IMR-90 (cell line): Measurements from ENCODE around the gene PLOD3. TPM values are rescaled to one million over a fixed set of nuclear protein-coding genes. Genes with fewer than 3 reads are reported as not detected.

Experiments used
- ATAC-seq: fragments of 200-7000 bp; cut with Tn5 transposase; 2 replicates; pipeline ENCODE4 v1.9.1; 2020; ENCODE audit warnings: low read depth, mild to moderate bottlenecking, moderate library complexity
- BruUV-seq: library from RNA; stranded (reverse); fragments of 400-500 nt; replicated peaks from 2 replicates; lab custom pipeline; 2021; lab: Mats Ljungman, UMichigan
- CTCF ChIA-PET: fragments of 300-600 bp; formaldehyde crosslinking; extraction: SDS; loops from one replicate; lab custom pipeline; 2021; ENCODE audit warnings: antibody characterized with exemption; lab: Yijun Ruan, JAX
- POLR2A ChIA-PET: fragments of 300-600 bp; sonication (Branson Sonifier 250); formaldehyde crosslinking; loops from one replicate; lab custom pipeline; 2022; ENCODE audit warnings: antibody characterized with exemption; ENCODE audit not compliant: unreplicated experiment; lab: Charles Lee
- DNase-seq: peaks from one replicate; pipeline ENCODE4 v3.0.0; 2013
- H2AFZ ChIP-seq: replicated peaks from 2 replicates; pipeline ENCODE3; 2013; ENCODE audit warnings: low read length, mild to moderate bottlenecking; ENCODE audit not compliant: poor library complexity
- H2AK5ac ChIP-seq: 2 replicates; pipeline ENCODE4 v1.6.1; 2013; ENCODE audit warnings: low read depth, low read length, inconsistent platforms
- H2AK9ac ChIP-seq: replicated peaks from 2 replicates; pipeline ENCODE3; 2013; ENCODE audit warnings: mild to moderate bottlenecking, low read depth, low read length, moderate library complexity; ENCODE audit not compliant: poor library complexity
- H2BK120ac ChIP-seq: 2 replicates; pipeline ENCODE4 v1.6.1; 2013; ENCODE audit warnings: low read depth, low read length, inconsistent platforms
- H2BK15ac ChIP-seq: 3 replicates; pipeline ENCODE4 v1.6.1; 2013; ENCODE audit warnings: low read depth, low read length, inconsistent platforms
- H2BK20ac ChIP-seq: 2 replicates; pipeline ENCODE4 v1.6.1; 2013; ENCODE audit warnings: low read depth, mild to moderate bottlenecking, inconsistent platforms, low read length, moderate library complexity
- H2BK5ac ChIP-seq: 2 replicates; pipeline ENCODE4 v1.6.1; 2013; ENCODE audit warnings: mild to moderate bottlenecking, low read depth, low read length, inconsistent platforms; ENCODE audit not compliant: poor library complexity, severe bottlenecking
- H3K14ac ChIP-seq: replicated peaks from 2 replicates; pipeline ENCODE4 v1.6.1; 2013; ENCODE audit warnings: low read depth, low read length, inconsistent platforms
- H3K18ac ChIP-seq: 2 replicates; pipeline ENCODE4 v1.6.1; 2013; ENCODE audit warnings: low read depth, low read length, control low read depth
- H3K23ac ChIP-seq: 2 replicates; pipeline ENCODE4 v1.6.1; 2013; ENCODE audit warnings: low read depth, low read length, inconsistent platforms
- H3K27ac ChIP-seq: 2 replicates; pipeline ENCODE4 v1.5.1; 2013; ENCODE audit warnings: mild to moderate bottlenecking, control low read depth, low read length; ENCODE audit not compliant: insufficient read depth
- H3K27me3 ChIP-seq: 2 replicates; pipeline ENCODE4 v1.6.1; 2013; ENCODE audit warnings: low read length; ENCODE audit not compliant: control insufficient read depth, insufficient read depth
- H3K36me3 ChIP-seq: 2 replicates; pipeline ENCODE4 v1.6.1; 2013; ENCODE audit warnings: low read length, mixed read lengths; ENCODE audit not compliant: control insufficient read depth, insufficient read depth
- H3K4ac ChIP-seq: 2 replicates; pipeline ENCODE4 v1.6.1; 2013; ENCODE audit warnings: low read depth, low read length, inconsistent platforms
- H3K4me1 ChIP-seq: 2 replicates; pipeline ENCODE4 v1.6.1; 2013; ENCODE audit warnings: low read length, mixed read lengths; ENCODE audit not compliant: control insufficient read depth, insufficient read depth
- H3K4me2 ChIP-seq: 2 replicates; pipeline ENCODE4 v1.6.1; 2013; ENCODE audit warnings: low read depth, mild to moderate bottlenecking, control low read depth, low read length, moderate library complexity
- H3K4me3 ChIP-seq: 2 replicates; pipeline ENCODE4 v1.5.1; 2013; ENCODE audit warnings: low read depth, mild to moderate bottlenecking, control low read depth, low read length, moderate library complexity; ENCODE audit not compliant: insufficient read depth
- H3K56ac ChIP-seq: 2 replicates; pipeline ENCODE4 v1.6.1; 2013; ENCODE audit warnings: low read length, inconsistent platforms; ENCODE audit not compliant: insufficient read depth; ENCODE audit errors: extremely low read depth
- H3K79me1 ChIP-seq, 2 experiments: 2 replicates each; pipeline ENCODE4 v1.6.1; 2013; ENCODE audit warnings: low read length in 2 of 2, inconsistent platforms in 1 of 2, low read depth in 1 of 2
- H3K9ac ChIP-seq: 2 replicates; pipeline ENCODE4 v1.6.1; 2013; ENCODE audit warnings: low read depth, low read length, control low read depth
- H3K9me1 ChIP-seq: 2 replicates; pipeline ENCODE4 v1.6.1; 2013; ENCODE audit warnings: low read length, inconsistent platforms; ENCODE audit not compliant: insufficient read depth
- H3K9me3 ChIP-seq: 2 replicates; pipeline ENCODE4 v1.6.1; 2013; ENCODE audit warnings: low read length; ENCODE audit not compliant: control insufficient read depth, insufficient read depth
- H4K20me1 ChIP-seq: 2 replicates; pipeline ENCODE4 v1.6.1; 2013; ENCODE audit warnings: low read length, inconsistent platforms; ENCODE audit not compliant: insufficient read depth
- H4K5ac ChIP-seq: 2 replicates; pipeline ENCODE4 v1.6.1; 2013; ENCODE audit warnings: mild to moderate bottlenecking, low read depth, low read length, control low read depth
- H4K8ac ChIP-seq, 2 experiments: 2 replicates each; pipeline ENCODE4 v1.6.1; 2013; ENCODE audit warnings: low read depth in 2 of 2, low read length in 2 of 2, control low read depth in 1 of 2, inconsistent platforms in 1 of 2
- H4K91ac ChIP-seq: 2 replicates; pipeline ENCODE4 v1.6.1; 2013; ENCODE audit warnings: low read depth, low read length, inconsistent platforms; ENCODE audit not compliant: insufficient read depth
- BHLHE40 ChIP-seq: fragments of 150-350 bp; IDR thresholded peaks from 2 replicates; pipeline ENCODE4 v1.6.1; 2016; ENCODE audit warnings: mild to moderate bottlenecking, low read depth, low read length
- CHD1 ChIP-seq: IDR thresholded peaks from 2 replicates; pipeline ENCODE4 v1.6.1; 2012; ENCODE audit warnings: low read depth, low read length, improper control_type of control experiment
- POLR2A ChIP-seq: IDR thresholded peaks from 2 replicates; pipeline ENCODE4 v1.6.1; 2012; ENCODE audit warnings: mild to moderate bottlenecking, low read depth, low read length
- RAD21 ChIP-seq: IDR thresholded peaks from 2 replicates; pipeline ENCODE4 v1.6.1; 2012; ENCODE audit warnings: low read length, improper control_type of control experiment
- USF2 ChIP-seq: fragments of 150-350 bp; IDR thresholded peaks from 2 replicates; pipeline ENCODE4 v1.6.1; 2017; ENCODE audit warnings: mild to moderate bottlenecking, antibody characterized with exemption, low read length, low read depth
- WGBS, 2 experiments: methylation state at CpG; one replicate each; pipeline versions ENCODE4 v1.1.5 to v1.1.7; 2013; ENCODE audit warnings: missing lambda C conversion rate in 2 of 2; ENCODE audit not compliant: insufficient read length in 1 of 2; ENCODE audit errors: extremely low coverage in 2 of 2; 5-methylcytosine and 5-hydroxymethylcytosine counted together
- dilution Hi-C: fragments of 300-500 bp; cut with HindIII; formaldehyde crosslinking; loops from one replicate; pipeline ENCODE4 v1.14.3; 2018; ENCODE audit warnings: low sequenced_read_pairs; ENCODE audit not compliant: unreplicated experiment
- in situ Hi-C: fragments of 300-500 bp; cut with MboI; formaldehyde crosslinking; loops from 3 replicates; pipeline ENCODE4 v1.14.3; 2019; ENCODE audit warnings: low sequenced_read_pairs, inconsistent platforms, mixed read lengths
- intact Hi-C: fragments of 100-400 bp; cut with micrococcal nuclease; formaldehyde crosslinking; loops from 2 replicates; pipeline ENCODE4 v1.10.0; 2022
- polyA plus RNA-seq, 3 experiments: library from polyadenylated mRNA; depleted of rRNA; stranded (reverse); fragments of >200 nt; gene quantifications; 2 replicates each; pipeline ENCODE4 v1.2.3, GENCODE V29; 2012; ENCODE audit warnings: low replicate concordance in 1 of 3
- total RNA-seq: library from RNA; depleted of rRNA; stranded (reverse); fragments of >200 nt; gene quantifications from 2 replicates; pipeline ENCODE4 v1.2.3, GENCODE V29; 2012

Gene PLOD3
- total and polyA plus RNA-seq, 2 of the 4 experiments (the other 2 are of a cell fraction), result 21.7 to 159 TPM

GRCh38 chr7:101223528-101223927 lies 6.1 kb upstream of the PLOD3 start:
- no peak overlapping the region for H3K4me3 ChIP-seq
- H4K8ac ChIP-seq, result no peak overlapping the region
- dilution Hi-C loops, result no loop called here
- H2BK5ac ChIP-seq, result no peak overlapping the region
- no peak overlapping the region for H2BK15ac ChIP-seq
- H2AK9ac ChIP-seq, result no peak overlapping the region
- no peak overlapping the region for H3K4me2 ChIP-seq
- H3K9me1 ChIP-seq, result peaks cover 3% of the 10 kb centered on the region; the same call in 1 of the 2 replicates
- no peak overlapping the region for H2BK120ac ChIP-seq
- H3K36me3 ChIP-seq, result peaks cover 38% of the 10 kb centered on the region
- H3K56ac ChIP-seq, result no peak overlapping the region
- in situ Hi-C loops, result no loop called here
- intact Hi-C loops, result no loop called here
- no peak overlapping the region for H4K91ac ChIP-seq
- DNase-seq (no peak), ATAC-seq (no peak)
- no peak overlapping the region for H3K27ac ChIP-seq
- H2AFZ ChIP-seq, result no peak overlapping the region
- no peak overlapping the region for H2BK20ac ChIP-seq
- H3K9ac ChIP-seq, result no peak overlapping the region
- no TSS peak for BruUV-seq
- no peak overlapping the region for H3K4ac ChIP-seq
- H3K79me1 ChIP-seq, result peaks cover 14 to 35% of the 10 kb centered on the region in 2 experiments
- no peaks in the 10 kb centered on the region for H3K27me3 ChIP-seq
- TF ChIP-seq BHLHE40, result no peak
- TF ChIP-seq USF2, result no peak
- no peak for TF ChIP-seq POLR2A
- TF ChIP-seq RAD21, result no peak
- no peak for TF ChIP-seq CHD1
- H2AK5ac ChIP-seq, result no peak overlapping the region
- no peak overlapping the region for H3K18ac ChIP-seq
- ChIA-PET POLR2A (no interaction called here), CTCF (no interaction called here)
- H3K4me1 ChIP-seq, result no peaks in the 10 kb centered on the region
- WGBS, 2 experiments, result 89% methylated on average over 9 of the region's 15 CpGs; no CpG with 5 or more reads in 1 of the 2 experiments
- no peaks in the 10 kb centered on the region for H3K9me3 ChIP-seq
- peaks cover 8% of the 10 kb centered on the region for H4K20me1 ChIP-seq
- no peak overlapping the region for H3K14ac ChIP-seq
- H3K23ac ChIP-seq, result no peak overlapping the region
- no peak overlapping the region for H4K5ac ChIP-seq
